Measurements from ENCODE around the gene IL12B.
A peak's percentile ranks its signal among the peaks of the same experiment; 100 is the strongest.
"Not testable (repeated sequence)": the region's sequence is repeated elsewhere in the genome, so short reads cannot be mapped to it uniquely, and the experiment has no call there.

IL12B gene

DNA sequence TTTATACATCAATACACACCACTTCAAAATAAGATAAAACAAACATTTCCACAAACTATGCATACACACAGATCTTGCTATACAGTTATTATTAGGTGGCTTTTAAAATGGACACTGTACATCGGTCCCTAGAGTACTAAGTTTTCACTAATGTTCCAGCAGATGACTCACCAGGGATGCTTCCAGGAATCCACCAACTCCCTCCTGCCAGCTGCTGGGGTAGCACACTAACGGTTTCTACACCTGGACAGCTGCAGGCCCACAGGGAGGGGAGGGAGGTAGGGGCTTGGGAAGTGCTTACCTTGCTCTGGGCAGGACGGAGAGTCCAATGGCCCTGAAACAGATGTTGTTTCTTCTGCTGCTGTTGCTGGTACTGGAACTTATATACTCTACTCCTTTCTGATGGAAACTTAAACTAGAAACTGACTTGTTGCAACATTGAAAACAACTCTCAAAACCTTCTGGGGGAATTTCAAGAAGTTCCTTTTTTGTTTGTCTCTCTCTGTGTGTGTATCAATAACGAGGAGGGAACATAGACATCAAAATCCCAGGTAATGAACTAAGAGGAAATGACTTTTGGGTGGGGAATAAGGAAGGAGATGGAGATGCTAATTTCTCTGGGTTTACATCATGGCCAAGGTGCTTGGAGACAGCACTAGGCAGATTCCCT lies at the start of gene IL12B:
Gene IL12B (minus strand): TSS at position 357 of the 670 bp plus-strand sequence. CDS start 3,705 bp downstream, outside the sequence.
- H3K27ac ChIP-seq (ENCODE audit: low read length): no peak within 1 kb of the TSS
- no peak within 1 kb of the TSS for H3K9ac ChIP-seq (ENCODE audit: low read length in 2 of 2)
- no peaks in the 10 kb centered on the region for H3K9me3 ChIP-seq (ENCODE audit: control insufficient read depth in 2 of 2, low read length in 2 of 2)
- peaks cover 8 to 20% of the 10 kb centered on the region in 2 donors for H3K27me3 ChIP-seq (ENCODE audit: control insufficient read depth in 1 of 2, insufficient read depth in 2 of 2, low read length in 2 of 2)
- H3K36me3 ChIP-seq (ENCODE audit: control insufficient read depth in 2 of 2, insufficient read depth in 2 of 2, low read length in 2 of 2): no peaks in the 10 kb centered on the region
- H3K4me1 ChIP-seq (ENCODE audit: control insufficient read depth, insufficient read depth, low read length): no peaks in the 10 kb centered on the region
- peak within 1 kb of the TSS in 1 of 2 donors; percentile 40 for H3K4me3 ChIP-seq (ENCODE audit: low read length in 2 of 2)

GRCh38 chr5:159377653-159378052 lies 47.4 kb upstream of the IL12B start:
- Histone ChIP-seq H3K36me3 (ENCODE audit: control insufficient read depth in 2 of 2, insufficient read depth in 2 of 2, low read length in 2 of 2) (no peaks in the 10 kb centered on the region), H3K27me3 (ENCODE audit: control insufficient read depth in 1 of 2, insufficient read depth in 2 of 2, low read length in 2 of 2) (no peaks in the 10 kb centered on the region), H3K27ac (ENCODE audit: low read length) (no peak overlapping the region), H3K9ac (ENCODE audit: low read length in 2 of 2) (no peak overlapping the region), H3K4me3 (ENCODE audit: low read length in 2 of 2) (no peak overlapping the region), H3K4me1 (ENCODE audit: control insufficient read depth, insufficient read depth, low read length) (no peaks in the 10 kb centered on the region), H3K9me3 (ENCODE audit: control insufficient read depth in 2 of 2, low read length in 2 of 2) (no peaks in the 10 kb centered on the region)

- not testable (repeated sequence) for H3K9me3 ChIP-seq (ENCODE audit: control insufficient read depth in 2 of 2, low read length in 2 of 2); H3K4me3 ChIP-seq (ENCODE audit: low read length in 2 of 2); H3K27me3 ChIP-seq (ENCODE audit: control insufficient read depth in 1 of 2, insufficient read depth in 2 of 2, low read length in 2 of 2); H3K9ac ChIP-seq (ENCODE audit: low read length in 2 of 2); H3K36me3 ChIP-seq (ENCODE audit: control insufficient read depth in 2 of 2, insufficient read depth in 2 of 2, low read length in 2 of 2); H3K4me1 ChIP-seq (ENCODE audit: control insufficient read depth, insufficient read depth, low read length); H3K27ac ChIP-seq (ENCODE audit: low read length)
These were observed 37.6 kb upstream of the IL12B start for GRCh38 chr5:159367866-159368265.

DNA sequence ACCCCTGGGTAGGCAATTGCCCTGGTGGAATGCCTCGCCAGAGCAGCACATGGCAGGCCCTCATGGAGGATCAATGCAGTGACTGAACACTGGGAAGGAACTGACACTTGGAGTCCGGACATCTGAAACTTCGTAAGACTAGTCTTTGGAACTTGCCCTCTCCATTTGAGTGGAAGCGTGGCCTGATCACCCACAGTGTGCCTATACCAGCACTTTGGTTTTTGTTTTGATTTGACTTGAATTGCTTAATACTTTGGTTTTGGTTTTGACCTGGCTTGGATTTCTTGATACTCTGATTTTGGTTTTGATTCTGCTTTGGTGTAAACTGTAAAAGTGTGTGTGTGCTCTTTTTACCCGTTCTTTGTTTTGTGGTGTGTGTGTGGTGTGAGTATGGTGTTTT lies 36.5 kb upstream of the IL12B start:
- H3K27me3 ChIP-seq (ENCODE audit: control insufficient read depth in 1 of 2, insufficient read depth in 2 of 2, low read length in 2 of 2); H3K9me3 ChIP-seq (ENCODE audit: control insufficient read depth in 2 of 2, low read length in 2 of 2); H3K9ac ChIP-seq (ENCODE audit: low read length in 2 of 2); H3K4me1 ChIP-seq (ENCODE audit: control insufficient read depth, insufficient read depth, low read length); H3K36me3 ChIP-seq (ENCODE audit: control insufficient read depth in 2 of 2, insufficient read depth in 2 of 2, low read length in 2 of 2); H3K27ac ChIP-seq (ENCODE audit: low read length); H3K4me3 ChIP-seq (ENCODE audit: low read length in 2 of 2): not testable (repeated sequence)

GRCh38 chr5:159362220-159362619 lies 31.9 kb upstream of the IL12B start:
- Histone ChIP-seq H3K9ac (ENCODE audit: low read length in 2 of 2) (no peak overlapping the region), H3K4me3 (ENCODE audit: low read length in 2 of 2) (no peak overlapping the region), H3K36me3 (ENCODE audit: control insufficient read depth in 2 of 2, insufficient read depth in 2 of 2, low read length in 2 of 2) (no peaks in the 10 kb centered on the region), H3K4me1 (ENCODE audit: control insufficient read depth, insufficient read depth, low read length) (no peaks in the 10 kb centered on the region), H3K27me3 (ENCODE audit: control insufficient read depth in 1 of 2, insufficient read depth in 2 of 2, low read length in 2 of 2) (peaks cover 0 to 2% of the 10 kb centered on the region in 2 donors), H3K9me3 (ENCODE audit: control insufficient read depth in 2 of 2, low read length in 2 of 2) (no peaks in the 10 kb centered on the region), H3K27ac (ENCODE audit: low read length) (no peak overlapping the region)

DNA sequence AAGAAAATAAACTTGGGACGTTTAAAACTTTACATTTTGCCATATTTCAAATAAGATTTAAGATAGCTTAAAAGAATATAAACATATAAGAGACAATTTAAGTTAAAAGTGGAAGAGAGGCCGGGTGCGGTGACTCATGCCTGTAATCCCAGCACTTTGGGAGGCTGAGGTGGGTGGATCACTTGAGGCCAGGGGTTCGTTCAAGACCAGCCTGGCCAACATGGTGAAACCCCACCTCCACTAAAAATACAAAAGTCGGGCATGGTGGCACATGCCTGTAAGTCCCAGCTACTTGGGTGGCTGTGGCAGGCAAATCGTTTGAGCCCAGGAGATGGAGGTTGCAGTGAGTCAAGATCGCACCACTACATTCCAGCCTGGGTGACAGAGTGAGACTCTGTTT lies 29.6 kb upstream of the IL12B start:
- not testable (repeated sequence) for H3K27me3 ChIP-seq (ENCODE audit: control insufficient read depth in 1 of 2, insufficient read depth in 2 of 2, low read length in 2 of 2); H3K9ac ChIP-seq (ENCODE audit: low read length in 2 of 2); H3K4me3 ChIP-seq (ENCODE audit: low read length in 2 of 2); H3K27ac ChIP-seq (ENCODE audit: low read length); H3K36me3 ChIP-seq (ENCODE audit: control insufficient read depth in 2 of 2, insufficient read depth in 2 of 2, low read length in 2 of 2); H3K4me1 ChIP-seq (ENCODE audit: control insufficient read depth, insufficient read depth, low read length); H3K9me3 ChIP-seq (ENCODE audit: control insufficient read depth in 2 of 2, low read length in 2 of 2)

DNA sequence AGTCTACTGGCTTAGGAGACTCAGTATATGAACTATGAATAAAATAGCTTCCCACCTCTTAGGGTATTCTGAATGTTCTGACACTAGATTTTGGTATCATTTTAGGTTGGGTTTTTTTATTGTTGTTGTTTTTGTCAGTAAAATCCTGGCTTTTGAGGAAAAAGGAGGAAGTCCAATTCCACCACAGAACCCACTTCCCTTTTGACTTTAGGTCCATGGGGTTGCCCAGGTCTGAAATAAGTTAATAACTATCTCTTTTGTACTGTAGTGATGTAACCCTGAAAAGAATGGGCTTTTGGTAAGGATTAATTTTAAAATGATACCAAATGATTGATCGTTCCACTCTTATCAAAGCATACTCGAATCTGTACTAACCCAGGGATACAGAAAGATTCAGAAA lies 29.1 kb upstream of the IL12B start:
- H3K9me3 ChIP-seq (ENCODE audit: control insufficient read depth in 2 of 2, low read length in 2 of 2): no peaks in the 10 kb centered on the region
- no peak overlapping the region for H3K27ac ChIP-seq (ENCODE audit: low read length)
- H3K27me3 ChIP-seq (ENCODE audit: control insufficient read depth in 1 of 2, insufficient read depth in 2 of 2, low read length in 2 of 2): no peaks in the 10 kb centered on the region
- H3K9ac ChIP-seq (ENCODE audit: low read length in 2 of 2): no peak overlapping the region
- no peak overlapping the region for H3K4me3 ChIP-seq (ENCODE audit: low read length in 2 of 2)
- no peaks in the 10 kb centered on the region for H3K4me1 ChIP-seq (ENCODE audit: control insufficient read depth, insufficient read depth, low read length)
- no peaks in the 10 kb centered on the region for H3K36me3 ChIP-seq (ENCODE audit: control insufficient read depth in 2 of 2, insufficient read depth in 2 of 2, low read length in 2 of 2)

DNA sequence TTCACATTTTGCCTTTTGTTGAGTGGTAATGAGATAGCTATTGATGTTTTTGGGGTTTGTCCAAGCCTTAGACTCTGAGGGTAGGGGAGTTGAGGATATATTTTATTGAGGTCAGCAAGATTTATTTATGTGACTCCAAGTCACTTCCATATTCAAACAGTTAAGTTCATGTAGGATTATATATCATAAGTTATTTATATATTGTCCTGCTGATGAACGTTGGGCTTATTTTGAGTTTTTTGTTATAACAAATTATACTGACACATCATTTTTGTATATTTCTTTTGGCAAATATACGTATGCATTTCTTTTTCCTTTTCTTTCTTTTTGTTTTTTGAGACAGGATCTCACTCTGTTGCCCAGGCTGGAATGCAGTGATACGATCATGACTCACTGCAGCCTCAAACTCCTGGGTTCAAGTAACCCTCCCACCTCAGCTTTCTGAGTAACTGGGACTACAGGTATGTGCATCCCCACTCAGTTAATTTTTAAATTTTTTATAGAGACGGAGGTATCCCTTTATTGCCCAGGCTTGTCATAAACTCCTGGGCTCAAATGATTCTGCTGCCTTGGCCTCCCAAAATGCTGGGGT lies 23.5 kb upstream of the IL12B start:
- no peak overlapping the region for H3K4me3 ChIP-seq (ENCODE audit: low read length in 2 of 2)
- H3K9me3 ChIP-seq (ENCODE audit: control insufficient read depth in 2 of 2, low read length in 2 of 2): peaks cover 0 to 3% of the 10 kb centered on the region in 2 donors
- H3K9ac ChIP-seq (ENCODE audit: low read length in 2 of 2): no peak overlapping the region
- no peaks in the 10 kb centered on the region for H3K27me3 ChIP-seq (ENCODE audit: control insufficient read depth in 1 of 2, insufficient read depth in 2 of 2, low read length in 2 of 2)
- H3K36me3 ChIP-seq (ENCODE audit: control insufficient read depth in 2 of 2, insufficient read depth in 2 of 2, low read length in 2 of 2): no peaks in the 10 kb centered on the region
- H3K4me1 ChIP-seq (ENCODE audit: control insufficient read depth, insufficient read depth, low read length): no peaks in the 10 kb centered on the region
- H3K27ac ChIP-seq (ENCODE audit: low read length): no peak overlapping the region

DNA sequence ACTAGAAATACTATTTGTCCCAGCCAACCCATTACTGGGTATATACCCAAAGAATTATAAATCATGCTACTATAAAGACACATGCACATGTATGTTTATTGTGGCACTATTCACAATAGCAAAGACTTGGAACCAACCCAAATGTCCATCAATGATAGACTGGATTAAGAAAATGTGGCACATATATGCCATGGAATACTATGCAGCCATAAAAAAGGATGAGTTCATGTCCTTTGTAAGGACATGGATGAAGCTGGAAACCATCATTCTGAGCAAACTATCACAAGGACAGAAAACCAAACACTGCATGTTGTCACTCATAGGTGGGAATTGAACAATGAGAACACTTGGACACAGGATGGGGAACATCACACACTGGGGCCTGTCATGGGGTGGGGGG lies 20.4 kb upstream of the IL12B start:
- not testable (repeated sequence) for H3K4me1 ChIP-seq (ENCODE audit: control insufficient read depth, insufficient read depth, low read length); H3K9ac ChIP-seq (ENCODE audit: low read length in 2 of 2); H3K9me3 ChIP-seq (ENCODE audit: control insufficient read depth in 2 of 2, low read length in 2 of 2); H3K4me3 ChIP-seq (ENCODE audit: low read length in 2 of 2); H3K27me3 ChIP-seq (ENCODE audit: control insufficient read depth in 1 of 2, insufficient read depth in 2 of 2, low read length in 2 of 2); H3K36me3 ChIP-seq (ENCODE audit: control insufficient read depth in 2 of 2, insufficient read depth in 2 of 2, low read length in 2 of 2); H3K27ac ChIP-seq (ENCODE audit: low read length)

DNA sequence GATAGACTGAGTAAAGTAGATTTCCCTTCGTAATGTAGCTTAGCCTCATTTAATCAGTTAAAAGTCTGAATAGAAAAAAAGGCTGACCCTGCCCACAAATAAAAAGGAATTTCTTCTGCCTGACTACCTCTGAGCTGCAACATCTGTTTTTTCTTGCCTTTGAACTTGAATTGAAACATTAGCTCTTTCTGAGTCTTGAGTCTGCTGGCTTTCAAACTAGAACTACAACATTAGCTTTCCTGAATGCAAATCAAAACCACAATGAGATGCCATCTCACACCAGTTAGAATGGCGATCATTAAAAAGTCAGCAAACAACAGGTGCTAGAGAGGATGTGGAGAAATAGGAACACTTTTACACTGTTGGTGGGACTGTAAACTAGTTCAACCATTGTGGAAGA lies 19.9 kb upstream of the IL12B start:
- not testable (repeated sequence) for H3K9ac ChIP-seq (ENCODE audit: low read length in 2 of 2); H3K4me3 ChIP-seq (ENCODE audit: low read length in 2 of 2); H3K27me3 ChIP-seq (ENCODE audit: control insufficient read depth in 1 of 2, insufficient read depth in 2 of 2, low read length in 2 of 2); H3K27ac ChIP-seq (ENCODE audit: low read length); H3K36me3 ChIP-seq (ENCODE audit: control insufficient read depth in 2 of 2, insufficient read depth in 2 of 2, low read length in 2 of 2); H3K4me1 ChIP-seq (ENCODE audit: control insufficient read depth, insufficient read depth, low read length); H3K9me3 ChIP-seq (ENCODE audit: control insufficient read depth in 2 of 2, low read length in 2 of 2)

DNA sequence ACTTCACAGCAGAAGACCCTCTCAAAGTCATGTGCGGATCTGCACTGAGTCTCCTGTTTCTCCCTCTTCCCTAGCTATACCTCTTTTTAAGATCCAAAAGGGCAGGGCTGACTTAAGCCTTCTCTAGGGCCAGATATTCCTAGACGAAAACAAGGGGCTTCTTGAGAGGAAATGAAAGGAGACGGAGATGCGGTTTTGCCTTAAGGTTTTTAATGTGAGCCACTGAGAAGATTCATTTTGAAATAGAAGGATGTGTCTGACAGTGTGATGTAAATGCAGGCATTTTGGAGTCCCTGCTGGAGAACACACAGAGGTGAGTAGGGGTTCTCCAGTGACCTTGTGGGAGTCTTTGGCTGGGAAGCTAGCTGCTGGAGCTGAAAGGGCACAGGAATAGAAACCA lies 15.6 kb upstream of the IL12B start:
- no peaks in the 10 kb centered on the region for H3K27me3 ChIP-seq (ENCODE audit: control insufficient read depth in 1 of 2, insufficient read depth in 2 of 2, low read length in 2 of 2)
- no peak overlapping the region for H3K27ac ChIP-seq (ENCODE audit: low read length)
- H3K36me3 ChIP-seq (ENCODE audit: control insufficient read depth in 2 of 2, insufficient read depth in 2 of 2, low read length in 2 of 2): no peaks in the 10 kb centered on the region

More for the DNA sequence above, 15.6 kb upstream of the IL12B start:
- Histone ChIP-seq H3K9ac (ENCODE audit: low read length in 2 of 2) (no peak overlapping the region), H3K4me3 (ENCODE audit: low read length in 2 of 2) (no peak overlapping the region), H3K4me1 (ENCODE audit: control insufficient read depth, insufficient read depth, low read length) (no peaks in the 10 kb centered on the region), H3K9me3 (ENCODE audit: control insufficient read depth in 2 of 2, low read length in 2 of 2) (peaks cover 4 to 13% of the 10 kb centered on the region in 2 donors)
